ENCODE data around the gene SIRT6.
"Not testable (repeated sequence)": the region's sequence is repeated elsewhere in the genome, so short reads cannot be mapped to it uniquely, and the experiment has no call there.

SIRT6 gene

GRCh38 chr19:4135386-4135785 is 47.0 kb downstream of the SIRT6 start:
- DNase-seq (ENCODE audit: low read depth): not testable (repeated sequence)

DNA sequence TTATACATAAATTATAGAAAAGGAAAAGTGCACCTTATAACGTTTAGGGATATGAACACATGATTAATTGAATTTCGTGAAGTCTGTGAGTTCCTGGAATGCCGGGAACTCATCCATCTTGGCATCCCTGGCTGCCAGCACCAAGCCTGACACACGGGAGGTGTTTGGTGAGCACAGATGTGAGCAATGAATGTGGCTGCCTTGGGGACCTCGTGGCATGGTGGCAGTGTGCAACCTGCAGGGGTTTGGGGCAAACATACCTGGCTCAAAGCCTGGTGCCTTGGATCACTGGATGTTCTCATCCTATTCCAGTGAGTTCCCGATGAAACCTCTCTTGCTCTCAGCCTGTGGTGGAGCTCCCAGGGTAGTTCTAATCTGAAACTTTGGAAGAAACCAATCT is 48.0 kb downstream of the SIRT6 start:
- no peak for DNase-seq (ENCODE audit: low read depth)

- DNase-seq (ENCODE audit: low read depth): no peak
These were observed 51.5 kb downstream of the SIRT6 start for GRCh38 chr19:4130744-4131438.

DNA sequence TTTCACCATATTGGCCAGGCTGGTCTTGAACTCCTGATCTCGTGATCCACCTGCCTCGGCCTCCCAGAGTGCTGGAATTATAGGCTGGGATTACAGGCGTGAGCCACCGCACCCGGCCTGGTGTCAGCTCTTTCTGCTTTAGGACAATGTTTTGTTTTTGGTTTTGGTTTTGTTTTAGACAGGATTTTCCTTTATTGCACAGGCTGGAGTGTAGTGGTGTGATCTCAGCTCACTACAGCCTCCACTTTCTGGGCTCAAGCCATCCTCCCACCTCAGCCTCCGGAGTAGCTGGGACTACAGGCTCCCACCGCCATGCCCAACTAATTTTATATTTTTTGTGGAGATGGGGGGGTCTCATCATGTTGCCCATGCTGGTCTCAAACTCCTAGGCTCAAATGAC is 53.3 kb downstream of the SIRT6 start:
- not testable (repeated sequence) for DNase-seq (ENCODE audit: low read depth)

- not testable (repeated sequence) for DNase-seq (ENCODE audit: low read depth)
These were observed 55.0 kb downstream of the SIRT6 start for GRCh38 chr19:4127322-4127721.

DNA sequence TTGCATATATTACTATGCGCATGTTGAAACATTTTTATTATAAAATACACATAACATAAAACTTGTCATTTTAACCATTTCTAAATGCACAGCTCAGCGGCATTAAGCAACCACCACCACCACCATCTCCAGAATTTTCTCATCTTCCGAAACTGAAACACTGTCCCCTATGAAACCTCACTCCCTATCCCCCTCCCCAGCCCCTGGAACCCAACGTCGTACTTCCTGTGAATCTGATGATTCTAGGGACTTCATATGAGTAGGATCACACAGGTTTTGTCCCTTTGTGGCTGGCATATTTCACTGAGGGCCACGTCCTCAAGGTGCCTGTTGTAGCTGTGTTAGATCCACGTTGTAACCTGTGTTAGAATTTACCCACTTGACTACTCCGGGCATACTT is 57.7 kb downstream of the SIRT6 start:
- DNase-seq (ENCODE audit: low read depth): no peak

Data from stimulated activated CD8-positive, alpha-beta memory T cell treated with anti-CD3 and anti-CD28 coated beads, Interleukin-12 subunit alpha, Interleukin-12 subunit beta, amount 100 ng/mL, for 1 hour (primary cell).